NCI-H128 (cell line): ENCODE measurements around the gene KCTD2.
A peak's percentile ranks its signal among the peaks of the same experiment; 100 is the strongest.

ENCODE experiments used
- DNase-seq: peaks from one replicate; lab custom pipeline; 2025; ENCODE audit not compliant: unreplicated experiment; lab: John Stamatoyannopoulos, UW

Gene KCTD2

DNA sequence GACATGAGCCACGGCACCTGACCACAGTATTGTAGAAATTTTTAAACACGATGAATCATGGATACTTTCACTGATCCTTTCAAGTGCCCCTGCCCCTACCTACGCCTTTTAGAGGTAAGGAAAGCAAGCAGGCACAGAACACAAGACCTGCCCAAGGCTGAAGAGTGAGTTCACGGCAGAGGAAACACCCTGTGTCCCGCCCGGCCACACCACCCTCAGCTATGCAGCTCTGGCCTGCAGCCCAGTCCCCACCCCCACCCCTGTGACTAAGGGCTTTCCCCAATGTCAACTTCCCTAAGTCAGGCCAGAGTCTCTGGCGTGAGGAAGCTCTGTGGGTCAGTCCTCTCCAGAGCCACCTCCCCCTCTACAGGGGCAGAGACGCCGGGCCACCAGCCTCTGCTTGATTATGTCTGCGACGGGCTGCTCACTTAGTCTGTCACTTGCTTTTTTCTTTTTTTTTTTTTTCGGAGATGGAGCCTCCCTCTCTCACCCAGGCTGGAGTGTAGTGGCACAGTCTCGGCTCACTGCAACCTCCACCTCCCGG, 49.1 kb downstream of the KCTD2 start:
- no peak for DNase-seq

DNA sequence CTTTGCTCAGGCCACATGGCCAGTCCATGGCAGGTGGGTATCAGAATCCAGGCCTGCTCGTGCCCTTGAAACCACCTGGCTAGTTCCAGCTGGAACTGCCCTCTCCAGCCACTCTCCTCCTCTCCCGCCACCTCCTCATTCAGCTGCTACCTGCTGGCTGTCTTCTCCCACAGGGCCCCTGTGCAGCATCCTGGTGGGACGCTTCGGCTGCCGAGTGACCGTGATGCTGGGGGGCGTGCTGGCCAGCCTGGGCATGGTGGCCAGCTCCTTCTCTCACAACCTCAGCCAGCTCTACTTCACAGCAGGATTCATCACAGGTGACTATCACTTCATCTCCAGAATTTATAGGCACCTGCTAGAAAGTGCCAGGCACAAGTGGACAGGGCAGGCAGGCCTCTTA, 50.8 kb downstream of the KCTD2 start:
- no peak for DNase-seq

- DNase-seq: no peak
These were observed 51.8 kb downstream of the KCTD2 start for GRCh38 chr17:75098861-75099260.

GRCh38 chr17:75099881-75100595, 53.0 kb downstream of the KCTD2 start:
- no peak for DNase-seq

DNA sequence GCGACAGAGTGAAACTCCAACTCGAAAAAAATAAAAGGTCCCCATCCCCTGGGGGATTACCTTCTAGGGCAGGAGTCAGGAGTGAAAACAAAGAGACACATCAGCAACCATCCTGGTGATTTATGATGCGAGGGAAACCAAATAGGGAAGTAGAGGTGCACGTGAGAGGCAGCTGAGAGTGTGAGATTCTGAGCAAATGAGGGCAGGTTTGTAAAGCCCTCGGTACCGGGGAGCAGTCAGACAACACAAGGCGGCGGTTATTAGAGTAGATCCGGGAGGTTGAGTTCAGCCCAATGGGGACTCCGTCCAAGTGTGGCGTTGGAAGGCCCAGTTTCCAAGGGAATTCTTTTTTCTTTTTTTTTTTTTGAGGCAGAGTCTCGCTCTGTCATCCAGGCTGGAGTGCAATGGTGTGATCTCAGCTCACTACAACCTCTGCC, 55.4 kb downstream of the KCTD2 start:
- no peak for DNase-seq

DNA sequence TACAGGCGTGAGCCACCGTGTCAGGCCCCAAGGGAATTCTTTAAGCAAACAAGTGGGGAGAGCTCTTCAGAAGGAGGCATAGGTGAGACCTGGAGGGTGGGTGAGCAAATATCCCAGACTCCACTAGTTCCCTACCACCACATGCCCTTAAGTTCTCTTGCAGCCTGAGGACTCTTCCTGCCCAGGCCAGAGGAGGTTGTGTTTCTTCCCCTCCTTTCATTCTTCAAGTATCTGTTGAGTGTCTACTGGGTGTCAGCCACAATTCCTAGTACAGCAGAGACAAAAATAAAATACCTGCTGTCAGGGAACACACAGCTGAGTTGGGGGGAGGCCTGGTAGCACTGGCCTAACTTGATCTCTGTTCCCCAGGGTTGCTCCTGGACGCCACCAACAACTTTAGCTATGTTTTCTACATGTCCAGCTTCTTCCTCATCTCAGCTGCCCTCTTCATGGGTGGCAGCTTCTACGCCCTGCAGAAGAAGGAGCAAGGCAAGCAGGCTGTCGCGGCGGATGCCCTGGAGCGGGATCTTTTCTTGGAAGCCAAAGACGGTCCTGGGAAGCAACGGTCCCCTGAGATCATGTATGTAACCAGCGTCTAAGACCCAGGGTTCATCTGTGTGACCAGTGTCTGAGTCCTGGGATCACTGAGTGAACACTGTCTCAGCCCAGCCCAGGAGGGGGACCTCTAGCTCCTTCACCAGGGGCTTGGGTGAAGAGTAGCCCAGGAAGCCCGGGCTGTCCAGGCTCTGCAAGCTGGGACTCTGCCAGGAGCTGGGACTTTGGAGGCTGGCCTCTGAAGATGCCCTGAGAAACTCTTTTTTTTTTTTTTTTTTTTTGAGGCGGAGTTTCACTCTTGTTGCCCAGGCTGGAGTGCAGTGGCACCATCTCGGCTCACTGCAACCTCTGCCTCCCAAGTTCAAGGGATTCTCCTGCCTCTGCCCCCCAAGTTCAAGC, 56.9 kb downstream of the KCTD2 start:
- DNase-seq: no peak

- no peak for DNase-seq
These were observed 58.4 kb downstream of the KCTD2 start for GRCh38 chr17:75105126-75106080.

- no peak for DNase-seq
These were observed 61.2 kb downstream of the KCTD2 start for GRCh38 chr17:75108193-75108592.

DNA sequence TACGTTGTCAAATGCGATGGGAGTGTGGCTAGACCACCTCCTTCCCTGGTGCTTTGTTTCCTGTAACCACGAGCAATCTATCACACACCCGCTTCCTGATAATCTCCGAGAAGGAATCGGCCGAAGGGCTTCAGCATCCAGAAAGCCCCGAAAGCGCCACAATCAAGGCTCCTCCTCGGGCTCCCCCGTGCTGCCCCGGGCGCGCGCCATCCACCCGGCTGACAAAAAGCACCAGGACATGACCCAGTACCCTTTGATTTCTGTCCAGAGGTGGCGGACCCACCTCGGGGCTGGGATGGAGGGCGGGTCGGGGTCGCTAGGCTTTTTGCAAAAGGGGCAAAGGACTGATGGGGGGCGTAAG, 62.0 kb downstream of the KCTD2 start:
- no peak for DNase-seq

- peak; percentile 64 for DNase-seq
These were observed 62.6 kb downstream of the KCTD2 start, which contains the start of gene ARMC7 for GRCh38 chr17:75109407-75110233. Gene ARMC7 (plus strand): TSS chr17:75109969. CDS start chr17:75110289, 320 bp downstream.

- no peak for DNase-seq
These were observed 63.4 kb downstream of the KCTD2 start for GRCh38 chr17:75110234-75110937.

DNA sequence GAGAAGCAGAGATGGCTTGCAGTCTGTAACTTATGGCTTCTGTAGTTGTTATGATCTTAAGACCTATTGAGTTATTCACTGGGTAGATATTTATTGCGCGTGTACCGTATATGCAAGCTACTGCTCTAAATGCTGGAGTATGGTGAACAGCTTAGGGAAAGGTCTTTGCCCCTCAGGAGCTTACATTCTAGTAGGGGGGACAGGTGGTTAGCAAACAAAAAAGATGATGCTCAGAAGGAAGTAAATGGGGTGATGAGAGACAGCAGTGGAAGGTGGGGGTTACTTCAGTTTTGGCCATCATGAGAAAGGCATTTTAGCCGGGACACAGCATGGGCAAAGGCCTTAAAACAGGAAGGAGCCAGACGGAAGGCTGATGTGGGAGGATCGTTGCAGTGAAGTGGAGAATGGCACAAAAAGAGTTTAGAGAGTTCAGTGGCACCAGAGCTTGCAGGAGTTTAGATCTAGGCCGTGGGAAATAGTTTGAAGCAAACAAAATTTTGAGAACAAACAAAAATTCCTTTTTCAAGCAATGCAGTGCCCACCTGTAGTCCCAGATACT, 64.8 kb downstream of the KCTD2 start:
- no peak for DNase-seq

DNA sequence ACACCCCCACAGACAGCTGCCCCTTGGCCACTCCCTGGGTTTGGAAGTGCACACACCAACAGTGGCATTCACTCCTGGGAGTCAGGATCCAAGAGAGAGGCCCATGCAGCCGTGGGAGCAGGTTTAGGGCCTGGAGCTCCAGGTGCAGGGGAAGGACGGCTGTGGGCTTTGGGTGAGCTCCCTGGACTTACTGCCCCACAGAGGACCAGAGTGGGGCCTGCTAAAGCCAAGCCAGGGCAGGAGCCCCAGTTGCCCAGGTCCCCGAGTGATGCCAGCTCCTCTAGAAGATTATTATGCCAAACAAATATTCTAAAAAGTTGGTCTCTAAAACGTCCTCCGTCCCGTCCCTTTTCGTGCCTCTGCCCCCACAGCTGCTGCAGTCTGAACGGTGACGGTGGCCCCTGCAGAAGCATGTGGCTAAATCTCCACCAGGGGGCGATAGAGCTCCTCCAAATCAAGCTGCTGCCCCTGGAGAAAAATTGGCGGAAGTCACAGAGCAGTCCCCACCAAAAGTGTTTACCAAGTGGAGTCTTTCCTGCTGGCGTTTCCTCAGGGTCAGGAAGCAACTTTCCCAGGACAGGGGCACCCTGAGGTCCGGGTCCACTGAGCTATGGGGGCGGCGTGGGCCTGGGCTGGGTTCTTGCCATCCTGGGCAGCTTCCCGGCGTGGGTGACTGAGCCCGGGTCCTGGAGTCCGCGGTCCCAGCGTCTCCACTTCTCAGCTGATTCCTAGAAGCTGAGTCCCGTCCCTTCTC, 67.0 kb downstream of the KCTD2 start:
- peak; percentile 65 for DNase-seq

DNA sequence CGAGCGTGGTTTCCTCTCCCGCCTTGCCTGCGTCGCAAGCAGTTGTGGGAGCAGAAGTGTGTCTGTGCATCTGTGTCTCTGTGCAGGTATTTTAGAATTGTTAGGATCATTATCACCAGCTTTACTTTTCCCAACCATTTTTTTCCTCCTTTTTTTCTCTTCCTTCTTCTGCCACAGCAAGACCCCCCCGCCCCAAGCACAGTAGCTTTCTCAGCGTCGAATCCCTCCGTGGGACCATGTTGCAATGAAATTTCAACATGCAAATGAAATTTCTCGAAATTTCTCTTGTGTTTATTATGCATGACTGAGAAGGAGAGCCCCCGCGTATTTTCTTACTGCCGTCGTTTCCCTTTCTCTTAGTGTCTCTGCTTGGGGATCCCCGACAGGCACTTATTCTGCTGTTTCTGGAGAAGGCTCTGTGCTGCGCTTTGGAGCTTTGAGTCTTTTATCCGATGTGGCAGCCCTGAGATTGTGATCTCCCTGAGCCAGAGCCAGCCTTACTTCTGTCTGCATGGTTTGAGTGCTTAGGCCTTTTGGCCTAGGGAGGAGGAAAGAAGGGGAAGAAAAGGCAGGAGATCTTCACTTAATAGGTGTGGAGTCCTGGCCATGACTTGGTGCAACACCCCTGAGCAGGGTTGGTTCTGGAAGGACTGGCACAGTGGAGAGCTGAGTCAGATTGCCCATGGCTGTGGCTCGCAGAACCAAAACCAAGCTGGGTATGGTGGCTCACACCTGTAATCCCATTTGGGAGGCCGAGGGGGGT, 67.7 kb downstream of the KCTD2 start:
- DNase-seq: no peak
